ENCODE results near the gene FBN2.

GRCh38 chr5:128528637-128529255 is 9.3 kb downstream of the FBN2 start:
- TF ChIP-seq POLR2A (IDR thresholded peaks at IDR 0.05) (no peak), CTCF (IDR thresholded peaks at IDR 0.05) (no peak)
